Measurements from ENCODE around the gene TVP23C.

GRCh38 chr17:15453246-15453645 lies 110.0 kb downstream of the TVP23C start:
- TF ChIP-seq CTCF (IDR thresholded peaks at IDR 0.05) (no peak), POLR2AphosphoS5 (IDR thresholded peaks at IDR 0.05; ENCODE audit: low read depth, low read length) (no peak), SIN3A (IDR thresholded peaks at IDR 0.05; ENCODE audit: borderline replicate concordance, insufficient read depth, low read depth, low read length) (no peak), TCF7L2 (IDR thresholded peaks at IDR 0.05; ENCODE audit: low read depth, low read length) (no peak)
- TF ChIP-seq, protein P1, sequence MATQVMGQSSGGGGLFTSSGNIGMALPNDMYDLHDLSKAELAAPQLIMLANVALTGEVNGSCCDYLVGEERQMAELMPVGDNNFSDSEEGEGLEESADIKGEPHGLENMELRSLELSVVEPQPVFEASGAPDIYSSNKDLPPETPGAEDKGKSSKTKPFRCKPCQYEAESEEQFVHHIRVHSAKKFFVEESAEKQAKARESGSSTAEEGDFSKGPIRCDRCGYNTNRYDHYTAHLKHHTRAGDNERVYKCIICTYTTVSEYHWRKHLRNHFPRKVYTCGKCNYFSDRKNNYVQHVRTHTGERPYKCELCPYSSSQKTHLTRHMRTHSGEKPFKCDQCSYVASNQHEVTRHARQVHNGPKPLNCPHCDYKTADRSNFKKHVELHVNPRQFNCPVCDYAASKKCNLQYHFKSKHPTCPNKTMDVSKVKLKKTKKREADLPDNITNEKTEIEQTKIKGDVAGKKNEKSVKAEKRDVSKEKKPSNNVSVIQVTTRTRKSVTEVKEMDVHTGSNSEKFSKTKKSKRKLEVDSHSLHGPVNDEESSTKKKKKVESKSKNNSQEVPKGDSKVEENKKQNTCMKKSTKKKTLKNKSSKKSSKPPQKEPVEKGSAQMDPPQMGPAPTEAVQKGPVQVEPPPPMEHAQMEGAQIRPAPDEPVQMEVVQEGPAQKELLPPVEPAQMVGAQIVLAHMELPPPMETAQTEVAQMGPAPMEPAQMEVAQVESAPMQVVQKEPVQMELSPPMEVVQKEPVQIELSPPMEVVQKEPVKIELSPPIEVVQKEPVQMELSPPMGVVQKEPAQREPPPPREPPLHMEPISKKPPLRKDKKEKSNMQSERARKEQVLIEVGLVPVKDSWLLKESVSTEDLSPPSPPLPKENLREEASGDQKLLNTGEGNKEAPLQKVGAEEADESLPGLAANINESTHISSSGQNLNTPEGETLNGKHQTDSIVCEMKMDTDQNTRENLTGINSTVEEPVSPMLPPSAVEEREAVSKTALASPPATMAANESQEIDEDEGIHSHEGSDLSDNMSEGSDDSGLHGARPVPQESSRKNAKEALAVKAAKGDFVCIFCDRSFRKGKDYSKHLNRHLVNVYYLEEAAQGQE (IDR thresholded peaks at IDR 0.05; ENCODE audit: insufficient read depth in 1 of 2, low read depth in 2 of 2, low read length in 1 of 2), result no peak
